GM20000 (cell line): Measurements from ENCODE around the gene HAPLN3.

Experiments used
- DNase-seq: peaks from one replicate; pipeline ENCODE4 v3.0.0; 2012; ENCODE audit warnings: low spot score
- TF ChIP-seq, protein P1 (sequence below): IDR thresholded peaks from 2 replicates; pipeline ENCODE4 v1.5.1; 2012; ENCODE audit warnings: mild to moderate bottlenecking, control low read depth; ENCODE audit errors: extremely low read depth, missing control alignments

HAPLN3 gene

DNA sequence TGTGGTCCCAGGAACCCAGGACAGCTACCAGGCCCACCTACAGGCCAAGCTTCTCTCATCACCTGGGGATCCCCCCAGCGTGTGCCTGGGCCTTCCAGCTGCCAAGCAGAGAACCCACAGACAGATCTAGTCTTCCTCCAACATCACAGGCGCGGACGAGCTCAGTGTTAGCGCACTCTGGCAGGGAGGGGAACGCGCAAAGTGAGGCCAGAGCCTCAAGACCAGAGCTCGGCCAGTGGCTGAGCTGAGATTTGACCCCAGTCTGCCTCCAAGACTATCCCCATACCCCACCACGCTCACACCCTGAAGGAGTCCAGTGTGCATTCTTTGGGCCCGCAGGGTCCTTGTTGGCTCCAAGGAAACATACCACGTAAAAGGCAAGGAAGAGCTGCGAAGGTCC, 12.8 kb upstream of the HAPLN3 start:
- DNase-seq: no peak
- TF ChIP-seq, protein P1, sequence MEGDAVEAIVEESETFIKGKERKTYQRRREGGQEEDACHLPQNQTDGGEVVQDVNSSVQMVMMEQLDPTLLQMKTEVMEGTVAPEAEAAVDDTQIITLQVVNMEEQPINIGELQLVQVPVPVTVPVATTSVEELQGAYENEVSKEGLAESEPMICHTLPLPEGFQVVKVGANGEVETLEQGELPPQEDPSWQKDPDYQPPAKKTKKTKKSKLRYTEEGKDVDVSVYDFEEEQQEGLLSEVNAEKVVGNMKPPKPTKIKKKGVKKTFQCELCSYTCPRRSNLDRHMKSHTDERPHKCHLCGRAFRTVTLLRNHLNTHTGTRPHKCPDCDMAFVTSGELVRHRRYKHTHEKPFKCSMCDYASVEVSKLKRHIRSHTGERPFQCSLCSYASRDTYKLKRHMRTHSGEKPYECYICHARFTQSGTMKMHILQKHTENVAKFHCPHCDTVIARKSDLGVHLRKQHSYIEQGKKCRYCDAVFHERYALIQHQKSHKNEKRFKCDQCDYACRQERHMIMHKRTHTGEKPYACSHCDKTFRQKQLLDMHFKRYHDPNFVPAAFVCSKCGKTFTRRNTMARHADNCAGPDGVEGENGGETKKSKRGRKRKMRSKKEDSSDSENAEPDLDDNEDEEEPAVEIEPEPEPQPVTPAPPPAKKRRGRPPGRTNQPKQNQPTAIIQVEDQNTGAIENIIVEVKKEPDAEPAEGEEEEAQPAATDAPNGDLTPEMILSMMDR: no peak

DNA sequence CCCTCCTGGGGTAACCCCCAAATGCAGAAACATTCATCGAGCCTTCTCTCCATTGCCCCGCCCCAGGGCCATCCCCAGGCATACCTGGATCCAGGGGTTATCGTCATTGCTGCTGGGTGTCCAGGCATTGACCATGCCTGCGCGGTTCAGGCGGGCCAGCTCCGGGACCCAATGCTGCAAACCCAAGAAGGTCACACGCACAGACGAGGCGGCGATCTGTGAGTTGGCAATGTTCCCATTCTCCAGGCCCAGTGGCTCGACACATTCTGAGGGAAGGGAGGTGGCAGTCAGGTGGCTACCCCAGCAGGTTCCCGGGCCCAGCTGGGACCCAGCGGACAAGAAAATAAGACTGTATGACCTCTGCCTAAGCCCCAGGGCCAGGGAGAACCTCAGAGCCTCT, 11.8 kb upstream of the HAPLN3 start:
- TF ChIP-seq, protein P1: no peak
- DNase-seq: peak; percentile 4

DNA sequence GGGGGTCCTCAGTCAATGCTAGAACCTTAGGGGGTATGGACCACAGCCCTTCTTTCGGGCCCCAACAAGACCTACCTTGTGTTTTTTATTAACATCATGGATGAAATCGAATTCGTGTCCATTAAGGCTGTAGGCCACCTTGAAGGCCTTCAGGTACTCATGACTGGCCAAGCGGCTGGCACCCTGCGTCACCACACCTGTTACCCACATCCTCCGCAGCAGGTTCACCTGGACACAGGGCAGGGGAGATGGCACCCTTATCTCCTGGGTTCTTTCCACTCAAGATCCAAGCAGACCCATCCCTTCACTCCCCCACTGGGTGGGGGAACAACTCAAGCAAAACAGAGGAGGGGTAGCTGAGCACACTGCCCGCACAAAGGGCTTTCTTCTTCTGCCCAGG, 11.2 kb upstream of the HAPLN3 start:
- no peak for DNase-seq
- TF ChIP-seq, protein P1: no peak

DNA sequence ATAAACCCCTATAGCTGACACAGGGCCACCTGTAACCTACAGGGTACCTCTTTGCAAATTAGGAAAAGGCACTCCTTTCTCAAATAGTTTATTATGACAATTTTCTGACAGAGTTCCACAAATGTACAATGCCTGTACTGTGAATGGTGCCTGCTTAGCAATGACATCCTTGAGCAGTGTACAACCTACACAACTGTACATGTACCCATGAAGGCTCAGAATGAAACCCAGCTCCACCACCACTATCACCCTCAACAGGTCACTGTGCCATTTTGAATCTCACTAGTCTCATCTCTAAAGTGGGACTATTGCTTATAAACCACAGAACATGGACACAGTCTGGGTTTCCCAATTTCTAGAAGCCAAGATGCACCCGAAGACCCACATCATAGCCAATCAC, 10.8 kb upstream of the HAPLN3 start:
- TF ChIP-seq, protein P1: no peak
- DNase-seq: no peak

DNA sequence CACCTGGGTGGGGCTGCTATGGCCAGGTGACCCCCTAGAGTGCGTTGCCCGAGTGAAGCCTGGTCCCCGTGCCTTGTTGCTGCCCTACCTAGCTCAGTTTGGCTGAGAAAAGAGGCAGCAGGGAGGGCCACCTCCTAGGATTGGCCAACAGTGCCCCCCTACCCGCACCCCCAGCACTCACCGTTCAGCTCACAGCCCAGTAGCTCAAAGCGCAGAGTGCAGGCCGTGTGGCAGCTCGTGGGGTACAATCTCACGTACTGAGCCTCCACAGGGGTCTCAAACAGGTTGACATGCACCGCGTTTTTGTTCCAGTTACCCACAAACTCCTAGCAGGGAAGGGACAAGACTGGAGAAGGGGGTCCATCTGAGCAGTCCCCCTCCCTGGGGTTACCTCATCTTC, 10.2 kb upstream of the HAPLN3 start:
- TF ChIP-seq, protein P1: no peak
- no peak for DNase-seq

DNA sequence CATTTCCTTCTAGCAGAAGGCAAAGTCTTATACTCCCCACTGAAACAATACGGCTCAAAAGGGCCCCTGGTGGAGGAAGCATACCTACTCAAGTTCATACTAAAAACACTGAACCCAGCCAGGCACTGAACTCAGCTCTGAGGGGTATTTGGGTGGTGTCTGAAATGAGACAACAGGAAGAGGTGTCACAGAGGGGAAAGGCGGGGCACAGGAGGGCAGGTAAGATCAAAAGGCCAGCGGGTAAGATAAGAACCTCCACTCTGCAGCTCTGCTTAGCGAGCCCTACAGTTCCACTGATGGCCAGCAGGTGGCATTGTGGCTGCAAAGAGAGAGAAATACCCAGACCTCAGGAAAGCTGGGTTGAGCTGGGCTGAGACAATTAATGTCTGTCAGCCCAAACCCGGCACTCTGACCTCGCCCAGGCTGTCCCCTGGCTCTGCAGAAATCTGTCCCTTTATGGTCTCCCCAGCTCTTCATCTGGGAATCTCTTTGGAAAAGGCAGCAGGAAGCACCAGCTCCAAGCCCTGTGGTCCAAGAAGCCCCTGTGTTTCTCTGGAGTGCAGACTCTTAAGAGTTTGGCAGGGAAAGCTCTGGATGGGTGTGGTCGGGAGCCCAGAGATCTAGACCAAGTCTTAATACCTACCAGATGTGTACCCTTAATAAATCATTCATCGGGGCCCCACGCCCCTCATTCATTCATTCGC, 9.4 kb upstream of the HAPLN3 start:
- peak; percentile 86 for DNase-seq
- TF ChIP-seq, protein P1: peak; percentile 95

DNA sequence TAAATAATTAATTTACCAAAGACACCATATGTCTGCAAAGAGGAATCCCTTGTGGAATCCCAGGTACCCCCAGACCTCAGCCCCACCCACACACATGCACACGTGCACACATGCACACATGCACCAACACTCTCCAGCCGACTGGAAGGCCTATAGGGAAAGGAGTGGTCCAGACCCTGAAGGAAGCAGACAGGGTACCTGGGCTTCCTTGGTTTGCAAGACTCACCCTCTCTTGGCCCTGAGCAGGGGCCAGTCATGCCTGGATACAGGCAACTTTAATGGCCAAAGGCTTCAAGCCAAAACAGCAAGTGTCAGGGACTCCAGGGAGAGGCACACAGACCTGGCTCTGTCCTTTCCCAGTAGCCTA, 8.9 kb upstream of the HAPLN3 start:
- DNase-seq: no peak
- TF ChIP-seq, protein P1: no peak
